ENCODE measurements around the gene ANKRD36. TPM values are rescaled to one million over a fixed set of nuclear protein-coding genes. Genes with fewer than 3 reads are reported as not detected.
"Not testable (repeated sequence)": the region's sequence is repeated elsewhere in the genome, so short reads cannot be mapped to it uniquely, and the experiment has no call there.

ANKRD36 gene
- total RNA-seq (2016; rRNA removed; fragmentation: Illumina TruSeq; extraction: Trizol) = 6.1 and 27.3 TPM in 2 replicates
- 14.6 and 17.7 TPM in 2 replicates for total RNA-seq (2016; cell fraction: cytosol; rRNA removed; fragmentation: Illumina TruSeq; extraction: Trizol; ENCODE audit: low read depth)
- total RNA-seq (2016; cell fraction: insoluble cytoplasmic fraction; rRNA removed; fragmentation: Illumina TruSeq; extraction: Trizol) = 6.0 and 25.5 TPM in 2 replicates
- total RNA-seq (2016; cell fraction: membrane; rRNA removed; fragmentation: Illumina TruSeq; extraction: Trizol) = 14.0 and 19.5 TPM in 2 replicates
- 99.2 and 110 TPM in 2 replicates for total RNA-seq (2016; cell fraction: nucleus; rRNA removed; fragmentation: Illumina TruSeq; extraction: Trizol)
- polyA plus RNA-seq (2011; rRNA removed) = 5.3 and 6.4 TPM in 2 replicates
- polyA plus RNA-seq (2011; cell fraction: cytosol; rRNA removed) = 0.75 and 0.78 TPM in 2 replicates
- polyA plus RNA-seq (2011; cell fraction: nucleus; rRNA removed) = 35.4 and 41.9 TPM in 2 replicates
- polyA plus RNA-seq (2012) = 5.0 and 6.5 TPM in 2 replicates
- 0.52 and 0.75 TPM in 2 replicates for polyA plus RNA-seq (2016; cell fraction: cytosol; fragmentation: Illumina TruSeq; extraction: Trizol; ENCODE audit: low read depth)
- 3.5 and 3.9 TPM in 2 replicates for polyA plus RNA-seq (2016; cell fraction: insoluble cytoplasmic fraction; fragmentation: Illumina TruSeq; extraction: Trizol; ENCODE audit: low read depth)
- 1.1 and 1.4 TPM in 2 replicates for polyA plus RNA-seq (2016; cell fraction: membrane; fragmentation: Illumina TruSeq; extraction: Trizol; ENCODE audit: low read depth)
- polyA plus RNA-seq (2016; cell fraction: nucleus; fragmentation: Illumina TruSeq; extraction: Trizol; ENCODE audit: insufficient read depth, low read depth) = 29.7 and 37.1 TPM in 2 replicates
- 49.0 and 88.6 TPM in 2 replicates for polyA minus RNA-seq (2011; rRNA and poly(A)+ RNA removed; ENCODE audit: low replicate concordance)
- 2.3 and 3.1 TPM in 2 replicates for polyA minus RNA-seq (2011; cell fraction: cytosol; rRNA and poly(A)+ RNA removed)
- 267 and 288 TPM in 2 replicates for polyA minus RNA-seq (2011; cell fraction: nucleus; rRNA and poly(A)+ RNA removed)
- percentile 74 among the genes with signal in this experiment for Bru-seq, nascent RNA
- percentile 64 among the genes with signal in this experiment for BruChase-seq, experiment 1, labeled RNA remaining after a 6-hour chase
- BruChase-seq, experiment 2, labeled RNA remaining after a 2-hour chase = percentile 81 among the genes with signal in this experiment
- long read RNA-seq, experiment 1, partial matches to known transcripts = 3 of 3 reads
- long read RNA-seq, experiment 1, other reads (novel, unspliced or antisense) = 0 of 3 reads
- long read RNA-seq, experiment 2, partial matches to known transcripts = 0 of 1 reads
- long read RNA-seq, experiment 2, other reads (novel, unspliced or antisense) = 0 of 1 reads

GRCh38 chr2:97113050-97113881 is at the start of gene ANKRD36:
Gene ANKRD36, plus strand, starts transcription at chr2:97113153. Its CDS starts 587 bp downstream, at chr2:97113740.
- H3K36me3 ChIP-seq (replicated peaks in 1 of 2; ENCODE audit: control insufficient read depth in 1 of 2, insufficient read depth in 2 of 2, low read length in 2 of 2); H4K20me1 ChIP-seq (ENCODE audit: insufficient read depth, low read length); in situ Hi-C loops (cut with HindIII; ENCODE audit: extremely low pct_ligation_motif_present, low pct_unique_long_range_greater_than_20kb); H3K27me3 ChIP-seq (ENCODE audit: control insufficient read depth in 1 of 2, insufficient read depth in 2 of 2, low read length in 2 of 2); H3K79me2 ChIP-seq (ENCODE audit: insufficient read depth, low read length); FAIRE-seq; H3K9me3 ChIP-seq (ENCODE audit: low read length); H3K4me1 ChIP-seq (ENCODE audit: insufficient read depth, low read length); intact Hi-C loops (cut with micrococcal nuclease; ENCODE audit: unreplicated experiment); TF ChIP-seq LCORL (IDR thresholded peaks at IDR 0.05): not testable (repeated sequence)
- H3K27ac ChIP-seq (ENCODE audit: extremely low read length, insufficient read depth, low read length) = peak within 1 kb of the TSS; percentile 87
- CTCF ChIA-PET (ENCODE audit: low intra/inter-chr PET ratio, low total read pairs) = interaction anchor here (1.7 to 2.0 kb wide), 4 partner anchors 11 to 255 kb away, joined by 4 to 23 read pairs (median 6); partner anchors contain the start of gene ANKRD39
- peak within 1 kb of the TSS; percentile 77 for H3K9ac ChIP-seq (ENCODE audit: insufficient read depth, low read depth, low read length)
- peak within 1 kb of the TSS; percentile 92 for H3K4me2 ChIP-seq (ENCODE audit: low read depth, low read length)
- H3K4me3 ChIP-seq (replicated peaks in 1 of 3; ENCODE audit: insufficient read depth in 1 of 3, low read depth in 2 of 3, low read length in 3 of 3) = peak within 1 kb of the TSS; percentile 66 to 81 (median 68); a peak in 5 of 6 replicates
- DNase-seq (ENCODE audit: low spot score) = peak; percentile 80
- BruUV-seq (replicated peaks) = TSS peak; percentile 47
- POLR2A ChIA-PET = interaction anchor here (0.7 to 1.6 kb wide), 2 partner anchors 245 to 905 kb away, joined by 4 read pairs; partner anchors contain the start of gene STARD7
- peak within 1 kb of the TSS; percentile 82 for H2AFZ ChIP-seq (ENCODE audit: low read length)
- 0% methylated on average over 34 of the region's 74 CpGs for WGBS (ENCODE audit: low lambda C conversion rate)
- ATAC-seq = peak; percentile 96
- TF ChIP-seq RFXAP (CRISPR knock-in tag; IDR thresholded peaks at IDR 0.05; ENCODE audit: borderline replicate concordance) = peak; percentile 55; the same call in 1 of the 2 replicates
- peak; percentile 64; the same call in 1 of the 2 replicates for TF ChIP-seq MXD3 (CRISPR knock-in tag; IDR thresholded peaks at IDR 0.05)
- TF ChIP-seq FLYWCH1 (CRISPR knock-in tag; IDR thresholded peaks at IDR 0.05) = peak; percentile 70
- peak; percentile 41 for TF ChIP-seq ZNF263 (CRISPR knock-in tag; IDR thresholded peaks at IDR 0.05)
- peak; percentile 44; the same call in 1 of the 2 replicates for TF ChIP-seq TGIF2 (CRISPR knock-in tag; IDR thresholded peaks at IDR 0.05)
- TF ChIP-seq ZNF766 (CRISPR knock-in tag; IDR thresholded peaks at IDR 0.05; ENCODE audit: borderline replicate concordance) = 0 out of 2 replicates have a peak, but pooled peaks have one; percentile 66
- TF ChIP-seq FOXP4 (CRISPR knock-in tag; IDR thresholded peaks at IDR 0.05) = peak; percentile 32; the same call in 1 of the 2 replicates
- TF ChIP-seq FOXA3 (CRISPR knock-in tag; IDR thresholded peaks at IDR 0.05) = peak; percentile 3; the same call in 1 of the 2 replicates
- TF ChIP-seq TMF1 (CRISPR knock-in tag; IDR thresholded peaks at IDR 0.05; ENCODE audit: low read depth) = peak; percentile 76
- TF ChIP-seq ATF3 (CRISPR knock-in tag; IDR thresholded peaks at IDR 0.05) = peak; percentile 27; the same call in 1 of the 2 replicates
- peak; percentile 45; the same call in 1 of the 2 replicates for TF ChIP-seq ZNF777 (CRISPR knock-in tag; IDR thresholded peaks at IDR 0.05)
- 0 out of 2 replicates have a peak, but pooled peaks have one; percentile 91 for TF ChIP-seq ZNF33B (CRISPR knock-in tag; IDR thresholded peaks at IDR 0.05)
- TF ChIP-seq ZFP36L2 (CRISPR knock-in tag; IDR thresholded peaks at IDR 0.05) = peak; percentile 50; the same call in 1 of the 2 replicates
- peak; percentile 78 for TF ChIP-seq LCORL (CRISPR knock-in tag; IDR thresholded peaks at IDR 0.05)

Data from HepG2 (cell line).